PC-3 (cell line): Measurements from ENCODE around the gene VAT1L. TPM values are rescaled to one million over a fixed set of nuclear protein-coding genes. Genes with fewer than 3 reads are reported as not detected.
A peak's percentile ranks its signal among the peaks of the same experiment; 100 is the strongest.

Experiments used
- ATAC-seq: fragments of 200-7000 bp; cut with Tn5 transposase; 2 replicates; pipeline ENCODE4 v1.9.1; 2020; ENCODE audit warnings: mild to moderate bottlenecking, moderate library complexity
- BruUV-seq: library from RNA; stranded (reverse); fragments of 400-500 nt; replicated peaks from 2 replicates; lab custom pipeline; 2021; lab: Mats Ljungman, UMichigan
- CTCF ChIA-PET: fragments of 300-600 bp; sonication (Branson Sonifier 250); formaldehyde crosslinking; loops from one replicate; lab custom pipeline; 2022; ENCODE audit warnings: antibody characterized with exemption; lab: Charles Lee
- POLR2A ChIA-PET: fragments of 300-600 bp; sonication (Branson Sonifier 250); formaldehyde crosslinking; loops from one replicate; lab custom pipeline; 2022; ENCODE audit warnings: antibody characterized with exemption; ENCODE audit not compliant: unreplicated experiment; lab: Charles Lee
- DNase-seq: peaks from one replicate; pipeline ENCODE4 v3.0.0-alpha.2; 2015
- H2AFZ ChIP-seq: fragments of 300-600 bp; sonication (generic); 2 replicates; pipeline ENCODE4 v1.6.0; 2016; ENCODE audit warnings: antibody characterized with exemption, low read length
- H3F3A ChIP-seq: fragments of 300-600 bp; sonication (generic); one replicate; pipeline ENCODE4 v1.6.0; 2017; ENCODE audit warnings: antibody characterized with exemption, low read length, control low read depth, mild to moderate bottlenecking; ENCODE audit not compliant: unreplicated experiment
- H3K27ac ChIP-seq: fragments of 300-600 bp; sonication (generic); 2 replicates; pipeline ENCODE4 v1.5.1; 2016; ENCODE audit warnings: mild to moderate bottlenecking, low read length
- H3K27me3 ChIP-seq: fragments of 300-600 bp; sonication (generic); 2 replicates; pipeline ENCODE4 v1.6.1; 2016; ENCODE audit warnings: low read length, mixed read lengths
- H3K36me3 ChIP-seq: fragments of 300-600 bp; sonication (generic); 2 replicates; pipeline ENCODE4 v1.6.1; 2016; ENCODE audit warnings: low read depth, mixed run types, low read length, mixed read lengths
- H3K4me1 ChIP-seq: fragments of 300-600 bp; sonication (generic); 2 replicates; pipeline ENCODE4 v1.5.1; 2016; ENCODE audit warnings: low read length; ENCODE audit not compliant: insufficient read depth
- H3K4me2 ChIP-seq: fragments of 300-600 bp; sonication (generic); 2 replicates; pipeline ENCODE4 v1.6.0; 2016; ENCODE audit warnings: low read length
- H3K4me3 ChIP-seq: fragments of 300-600 bp; sonication (generic); 2 replicates; pipeline ENCODE4 v1.5.1; 2016; ENCODE audit warnings: mild to moderate bottlenecking, low read length, mixed read lengths
- H3K79me2 ChIP-seq: fragments of 300-600 bp; sonication (generic); 2 replicates; pipeline ENCODE4 v1.6.1; 2017; ENCODE audit warnings: low read length, mixed read lengths
- H3K9ac ChIP-seq: fragments of 300-600 bp; sonication (generic); 2 replicates; pipeline ENCODE4 v1.6.0; 2016; ENCODE audit warnings: mild to moderate bottlenecking, low read length
- H3K9me2 ChIP-seq: fragments of 300-600 bp; sonication (generic); replicated peaks from 2 replicates; pipeline ENCODE4 v1.6.1; 2016; ENCODE audit warnings: mixed run types, low read length, mixed read lengths
- H3K9me3 ChIP-seq: fragments of 300-600 bp; sonication (generic); 2 replicates; pipeline ENCODE4 v1.6.1; 2016; ENCODE audit warnings: low read length, mixed read lengths
- H4K20me1 ChIP-seq: fragments of 300-600 bp; sonication (generic); 2 replicates; pipeline ENCODE4 v1.6.1; 2016; ENCODE audit warnings: low read length, mixed read lengths
- EZH2 ChIP-seq: fragments of 300-600 bp; sonication (generic); IDR thresholded peaks from one replicate; pipeline ENCODE4 v1.6.1; 2017; ENCODE audit warnings: antibody characterized with exemption, mild to moderate bottlenecking, low read length; ENCODE audit not compliant: unreplicated experiment
- EZH2phosphoT487 ChIP-seq: fragments of 300-600 bp; sonication (generic); IDR thresholded peaks from 2 replicates; pipeline ENCODE4 v1.6.1; 2018; ENCODE audit warnings: mild to moderate bottlenecking, antibody characterized with exemption, low read length, borderline replicate concordance
- intact Hi-C: fragments of 100-400 bp; cut with micrococcal nuclease; formaldehyde crosslinking; loops from 2 replicates; pipeline ENCODE4 v1.9.0; 2023
- total RNA-seq: library from RNA; depleted of rRNA; stranded (reverse); fragments of >200 nt; gene quantifications from 2 replicates; pipeline ENCODE4 v1.2.3, GENCODE V29; 2014
- TF ChIP-seq, protein P1 (sequence below): fragments of 300-600 bp; sonication (generic); conservative IDR thresholded peaks from 2 replicates; pipeline ENCODE4 v1.5.1; 2017; ENCODE audit warnings: antibody characterized with exemption, low read depth, mild to moderate bottlenecking, low read length

Gene VAT1L
- total RNA-seq, 1 experiment from 2014 or later, result 0.47 TPM

DNA sequence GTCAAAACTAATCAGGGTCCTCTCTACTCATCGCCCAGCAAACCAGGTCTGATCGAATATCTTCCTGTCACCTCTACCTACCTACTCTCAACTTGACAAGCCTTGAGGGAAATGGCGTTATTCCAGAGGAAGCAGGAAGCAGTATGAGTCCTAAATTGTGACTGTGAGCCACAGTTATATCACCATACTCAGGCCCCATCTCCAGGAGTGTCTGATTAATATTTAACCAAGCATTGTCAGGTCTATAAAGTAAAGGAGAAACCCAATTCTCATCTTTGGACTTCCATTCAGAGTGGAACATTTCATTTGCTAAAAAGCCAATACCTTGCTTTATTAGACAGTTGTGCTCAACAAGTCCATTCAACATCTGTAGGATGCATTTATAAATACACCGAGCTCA, 216.2 kb downstream of the VAT1L start:
- H3K27ac ChIP-seq, result no peak overlapping the region
- no peak overlapping the region for H3K4me3 ChIP-seq
- DNase-seq (no peak), ATAC-seq (no peak)
- peaks cover 18% of the 10 kb centered on the region; the same call in 1 of the 2 replicates for H3K27me3 ChIP-seq
- no peaks in the 10 kb centered on the region for H3K79me2 ChIP-seq
- no peak overlapping the region for H3K4me2 ChIP-seq
- ChIA-PET POLR2A (no interaction called here), CTCF (no interaction called here)
- H3K9me3 ChIP-seq, result no peaks in the 10 kb centered on the region
- H4K20me1 ChIP-seq, result no peaks in the 10 kb centered on the region
- H3K36me3 ChIP-seq, result no peaks in the 10 kb centered on the region
- no peaks in the 10 kb centered on the region for H3K4me1 ChIP-seq
- no peak overlapping the region for H2AFZ ChIP-seq
- H3K9ac ChIP-seq, result no peak overlapping the region
- H3F3A ChIP-seq, result no peaks in the 10 kb centered on the region
- no TSS peak for BruUV-seq
- intact Hi-C loops, result no loop called here
- TF ChIP-seq EZH2phosphoT487 (no peak), EZH2 (no peak)
- TF ChIP-seq, protein P1, sequence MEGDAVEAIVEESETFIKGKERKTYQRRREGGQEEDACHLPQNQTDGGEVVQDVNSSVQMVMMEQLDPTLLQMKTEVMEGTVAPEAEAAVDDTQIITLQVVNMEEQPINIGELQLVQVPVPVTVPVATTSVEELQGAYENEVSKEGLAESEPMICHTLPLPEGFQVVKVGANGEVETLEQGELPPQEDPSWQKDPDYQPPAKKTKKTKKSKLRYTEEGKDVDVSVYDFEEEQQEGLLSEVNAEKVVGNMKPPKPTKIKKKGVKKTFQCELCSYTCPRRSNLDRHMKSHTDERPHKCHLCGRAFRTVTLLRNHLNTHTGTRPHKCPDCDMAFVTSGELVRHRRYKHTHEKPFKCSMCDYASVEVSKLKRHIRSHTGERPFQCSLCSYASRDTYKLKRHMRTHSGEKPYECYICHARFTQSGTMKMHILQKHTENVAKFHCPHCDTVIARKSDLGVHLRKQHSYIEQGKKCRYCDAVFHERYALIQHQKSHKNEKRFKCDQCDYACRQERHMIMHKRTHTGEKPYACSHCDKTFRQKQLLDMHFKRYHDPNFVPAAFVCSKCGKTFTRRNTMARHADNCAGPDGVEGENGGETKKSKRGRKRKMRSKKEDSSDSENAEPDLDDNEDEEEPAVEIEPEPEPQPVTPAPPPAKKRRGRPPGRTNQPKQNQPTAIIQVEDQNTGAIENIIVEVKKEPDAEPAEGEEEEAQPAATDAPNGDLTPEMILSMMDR, result no peak
- H3K9me2 ChIP-seq, result no peaks in the 10 kb centered on the region

DNA sequence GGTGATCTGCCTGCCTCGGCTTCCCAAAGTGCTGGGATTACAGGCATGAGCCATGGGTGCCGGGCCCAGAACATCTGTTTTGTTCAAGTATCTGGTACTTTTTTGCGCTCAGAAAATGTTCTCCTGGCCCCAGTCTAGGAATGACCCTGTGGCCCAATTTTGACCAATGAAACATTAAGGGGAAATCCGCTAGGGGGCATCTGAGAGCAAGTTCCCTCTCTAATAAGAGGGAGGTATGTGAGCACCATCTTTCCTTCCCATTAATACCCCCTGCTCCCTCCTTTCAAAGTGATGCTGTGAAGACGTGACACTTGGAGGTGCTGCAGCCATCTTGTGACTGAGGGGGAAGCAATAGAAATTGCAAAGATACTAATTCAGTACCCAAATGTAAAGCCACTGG, 217.5 kb downstream of the VAT1L start:
- Histone ChIP-seq H3K9ac (no peak overlapping the region), H3K27me3 (peaks cover 21% of the 10 kb centered on the region; the same call in 1 of the 2 replicates), H3K36me3 (no peaks in the 10 kb centered on the region), H3K4me1 (no peaks in the 10 kb centered on the region), H2AFZ (no peak overlapping the region), H3K27ac (no peak overlapping the region), H4K20me1 (no peaks in the 10 kb centered on the region), H3K4me2 (no peak overlapping the region), H3F3A (no peaks in the 10 kb centered on the region), H3K9me3 (no peaks in the 10 kb centered on the region), H3K9me2 (no peaks in the 10 kb centered on the region), H3K79me2 (no peaks in the 10 kb centered on the region), H3K4me3 (no peak overlapping the region)
- ATAC-seq, result no peak
- no TSS peak for BruUV-seq
- POLR2A ChIA-PET, result no interaction called here
- TF ChIP-seq, protein P1, result 0 out of 2 replicates have a peak, but pooled peaks have one; percentile 19
- no peak for TF ChIP-seq EZH2
- no peak for DNase-seq
- intact Hi-C loops, result no loop called here
- CTCF ChIA-PET, result no interaction called here

DNA sequence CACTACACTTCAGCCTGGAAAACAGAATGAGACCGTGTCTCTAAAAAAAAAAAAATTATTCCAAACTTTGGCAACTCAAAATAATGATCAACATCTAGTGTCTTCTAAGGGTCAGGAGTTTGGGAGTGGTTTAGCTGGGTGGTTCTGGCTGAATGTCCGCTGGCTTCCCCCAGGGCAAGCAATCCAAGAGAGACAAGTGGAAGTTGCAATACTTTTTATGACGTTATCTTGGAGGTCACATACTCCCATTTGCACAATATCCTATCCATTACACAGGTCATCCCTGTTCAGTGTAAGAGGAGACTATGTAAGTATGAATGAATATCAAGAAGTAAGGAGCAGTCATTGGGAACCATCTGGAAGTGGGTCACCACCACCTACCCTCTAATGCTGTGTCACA, 218.8 kb downstream of the VAT1L start:
- H2AFZ ChIP-seq, result no peak overlapping the region
- H3K27ac ChIP-seq, result no peak overlapping the region
- no peak for TF ChIP-seq EZH2phosphoT487
- TF ChIP-seq, protein P1, result no peak
- H3K4me1 ChIP-seq, result no peaks in the 10 kb centered on the region
- no peaks in the 10 kb centered on the region for H3K9me2 ChIP-seq
- DNase-seq, result no peak
- no peak for ATAC-seq
- H3K9ac ChIP-seq, result no peak overlapping the region
- intact Hi-C loops, result no loop called here
- H3K36me3 ChIP-seq, result no peaks in the 10 kb centered on the region
- no peaks in the 10 kb centered on the region for H3F3A ChIP-seq
- H4K20me1 ChIP-seq, result no peaks in the 10 kb centered on the region
- no peak overlapping the region for H3K4me3 ChIP-seq
- peaks cover 21% of the 10 kb centered on the region; the same call in 1 of the 2 replicates for H3K27me3 ChIP-seq
- POLR2A ChIA-PET, result no interaction called here
- no TSS peak for BruUV-seq
- no peaks in the 10 kb centered on the region for H3K9me3 ChIP-seq
- CTCF ChIA-PET, result no interaction called here
- no peak overlapping the region for H3K4me2 ChIP-seq
- no peaks in the 10 kb centered on the region for H3K79me2 ChIP-seq
